Activated CD4-positive, alpha-beta T cell treated with anti-CD3 and anti-CD28 coated beads, Interleukin-2, amount 10 ng/mL, durations not matched to agents 24 days and 14 days (primary cell): ENCODE data around the gene MEPCE. TPM values are rescaled to one million over a fixed set of nuclear protein-coding genes. Genes with fewer than 3 reads are reported as not detected.

Source experiments
- DNase-seq: peaks from one replicate; pipeline ENCODE4 v3.0.0; 2022
- H3K27ac Mint-ChIP-seq: one replicate; pipeline ENCODE4 v1.8.0; 2022; ENCODE audit warnings: mild to moderate bottlenecking, mixed read lengths
- H3K27me3 Mint-ChIP-seq: one replicate; pipeline ENCODE4 v1.8.0; 2022; ENCODE audit warnings: mixed read lengths
- H3K36me3 Mint-ChIP-seq: one replicate; pipeline ENCODE4 v1.8.0; 2022; ENCODE audit warnings: low read depth, mild to moderate bottlenecking, mixed read lengths
- H3K4me1 Mint-ChIP-seq: one replicate; pipeline ENCODE4 v1.8.0; 2021; ENCODE audit warnings: mixed read lengths
- H3K4me3 Mint-ChIP-seq: one replicate; pipeline ENCODE4 v1.8.0; 2022; ENCODE audit warnings: mild to moderate bottlenecking, moderate library complexity, mixed read lengths
- H3K9me3 Mint-ChIP-seq: one replicate; pipeline ENCODE4 v1.8.0; 2021; ENCODE audit warnings: mixed read lengths
- intact Hi-C: fragments of 100-400 bp; cut with micrococcal nuclease; formaldehyde crosslinking; loops from one replicate; pipeline ENCODE4 v1.15.1; 2023
- total RNA-seq: library from RNA; stranded (reverse); gene quantifications from 2 replicates; pipeline ENCODE4 v1.2.3, GENCODE V29; 2022

Gene MEPCE
- total RNA-seq, 1 donor from 2014 or later, result 55.8 TPM

DNA sequence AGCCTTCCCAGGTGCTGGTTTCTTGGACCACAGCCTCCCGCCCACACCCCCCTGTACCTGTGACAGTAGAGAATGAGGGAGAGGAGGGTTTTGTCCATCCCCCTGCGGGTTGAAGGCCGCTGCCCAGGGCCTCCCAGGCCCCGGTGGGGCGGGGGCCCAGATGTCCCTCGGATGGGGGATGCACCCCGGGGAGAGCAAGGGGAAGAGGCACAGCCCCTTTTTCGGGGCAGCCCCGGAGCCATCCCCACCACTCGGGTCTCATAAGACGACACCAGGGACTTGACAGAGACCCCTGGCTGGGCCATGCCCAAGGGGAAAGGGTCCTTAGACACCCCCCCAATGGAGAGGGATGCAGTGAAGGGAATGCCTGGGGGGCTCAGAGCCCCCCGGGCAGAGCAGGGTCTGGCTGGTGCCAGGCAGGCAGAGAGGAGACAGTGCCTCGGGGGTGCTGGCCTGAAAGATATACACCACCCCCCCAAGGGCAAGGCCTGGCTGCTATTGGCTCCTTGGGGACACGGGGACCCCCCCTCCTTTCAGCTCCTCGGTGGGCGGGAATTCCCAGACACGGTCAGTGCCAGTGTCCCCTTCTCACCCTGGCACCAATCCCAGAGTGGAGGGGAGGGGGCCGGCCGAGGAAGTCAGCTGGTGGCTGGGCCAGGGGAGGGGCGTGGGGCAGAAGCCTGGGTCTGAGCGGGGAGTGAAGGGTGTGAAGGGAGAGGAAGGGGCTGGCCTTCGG is 38.2 kb downstream of the MEPCE start:
- peaks cover 11% of the 10 kb centered on the region for H3K4me1 Mint-ChIP-seq
- H3K9me3 Mint-ChIP-seq, result no peaks in the 10 kb centered on the region
- no peak overlapping the region for H3K27ac Mint-ChIP-seq
- DNase-seq, result no peak
- H3K36me3 Mint-ChIP-seq, result peaks cover 43% of the 10 kb centered on the region
- intact Hi-C loops, result no loop called here
- no peaks in the 10 kb centered on the region for H3K27me3 Mint-ChIP-seq
- no peak overlapping the region for H3K4me3 Mint-ChIP-seq

DNA sequence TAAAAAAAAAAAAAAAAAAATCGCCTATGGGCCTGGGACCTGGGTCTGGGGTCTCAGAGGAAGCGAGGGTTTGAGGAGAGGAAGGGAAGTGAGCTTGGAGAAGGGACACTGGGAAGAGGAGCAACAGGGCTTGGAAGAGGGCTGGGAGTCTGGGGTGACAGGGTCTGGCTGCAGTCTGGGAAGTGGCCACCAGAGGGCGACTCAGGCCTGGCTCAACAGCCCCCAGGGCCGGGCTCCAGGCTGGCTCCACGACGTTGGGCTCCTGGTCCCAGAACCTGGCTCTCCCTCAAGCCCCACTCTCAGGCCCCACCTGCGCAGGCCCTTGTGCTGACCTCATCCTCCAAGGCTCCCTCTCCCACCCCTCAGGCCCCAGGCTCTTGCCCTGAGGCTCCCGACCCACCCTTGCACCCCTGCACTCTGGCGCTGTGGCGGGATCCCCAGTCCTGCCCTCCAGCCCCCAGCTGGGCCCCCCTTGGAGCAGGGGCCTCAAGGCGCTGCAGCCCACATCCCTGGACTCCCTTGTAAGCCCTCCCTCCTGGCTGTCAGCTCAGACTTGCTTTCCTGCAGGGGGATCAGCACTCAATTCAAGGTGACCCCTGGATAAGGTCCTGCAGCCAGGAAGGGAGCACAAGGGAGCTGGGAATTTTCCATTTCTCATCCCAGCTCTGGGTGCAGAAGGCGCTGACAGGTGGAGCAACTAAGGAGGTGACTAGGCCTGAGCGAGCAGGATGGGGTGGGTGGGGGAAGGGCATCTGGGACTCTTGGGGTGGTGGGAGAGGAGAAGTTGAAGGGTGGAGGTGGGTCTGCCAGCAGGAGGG is 39.8 kb downstream of the MEPCE start:
- no peak overlapping the region for H3K27ac Mint-ChIP-seq

GRCh38 chr7:100471021-100471420 is 41.4 kb downstream of the MEPCE start:
- Mint-ChIP-seq H3K4me3 (no peak overlapping the region), H3K36me3 (peaks cover 54% of the 10 kb centered on the region), H3K27me3 (no peaks in the 10 kb centered on the region), H3K4me1 (peaks cover 33% of the 10 kb centered on the region), H3K27ac (peak overlapping the region; percentile 40), H3K9me3 (no peaks in the 10 kb centered on the region)
- DNase-seq, result no peak
- intact Hi-C loops, result no loop called here

More for the DNA sequence above, 39.8 kb downstream of the MEPCE start:
- intact Hi-C loops, result loop anchor here (1.0 kb wide), 2 partner anchors 14 to 90 kb away; partner anchors contain the start of gene NYAP1
- Mint-ChIP-seq H3K4me3 (no peak overlapping the region), H3K27me3 (no peaks in the 10 kb centered on the region), H3K36me3 (peaks cover 47% of the 10 kb centered on the region), H3K4me1 (peaks cover 25% of the 10 kb centered on the region), H3K9me3 (no peaks in the 10 kb centered on the region)
- DNase-seq, result peak; percentile 94

GRCh38 chr7:100472121-100472851 is 42.7 kb downstream of the MEPCE start:
- Mint-ChIP-seq H3K27ac (no peak overlapping the region), H3K4me1 (peaks cover 42% of the 10 kb centered on the region)

GRCh38 chr7:100472854-100473499 is 43.3 kb downstream of the MEPCE start:
- intact Hi-C loops, result no loop called here
- no peaks in the 10 kb centered on the region for H3K27me3 Mint-ChIP-seq
- H3K9me3 Mint-ChIP-seq, result no peaks in the 10 kb centered on the region
- peaks cover 42% of the 10 kb centered on the region for H3K4me1 Mint-ChIP-seq
- H3K27ac Mint-ChIP-seq, result no peak overlapping the region
- DNase-seq, result no peak
- H3K4me3 Mint-ChIP-seq, result no peak overlapping the region
- peaks cover 57% of the 10 kb centered on the region for H3K36me3 Mint-ChIP-seq

More at GRCh38 chr7:100472121-100472851, 42.7 kb downstream of the MEPCE start:
- H3K9me3 Mint-ChIP-seq, result no peaks in the 10 kb centered on the region
- H3K36me3 Mint-ChIP-seq, result peaks cover 58% of the 10 kb centered on the region
- no peaks in the 10 kb centered on the region for H3K27me3 Mint-ChIP-seq
- no peak for DNase-seq
- intact Hi-C loops, result no loop called here
- no peak overlapping the region for H3K4me3 Mint-ChIP-seq

DNA sequence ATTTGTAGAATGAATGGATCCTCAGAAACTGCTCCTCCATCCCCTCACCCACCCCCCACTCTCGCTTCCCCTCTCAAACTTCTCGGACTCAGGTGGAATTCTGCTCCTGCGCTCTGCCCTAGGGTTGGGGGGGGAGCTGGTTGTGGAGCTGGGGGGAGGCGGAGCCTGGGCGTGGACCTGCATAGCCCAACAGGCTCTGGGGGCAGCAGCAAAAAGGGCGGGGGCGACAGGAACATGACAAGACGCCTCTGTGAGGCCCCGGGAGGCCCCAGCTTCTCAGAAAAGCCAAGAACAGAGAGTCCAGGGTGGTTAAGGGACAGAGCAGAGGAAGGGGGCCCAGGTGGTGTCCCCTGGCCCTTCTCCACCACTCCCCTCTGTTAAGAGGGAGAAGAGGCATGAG is 45.9 kb downstream of the MEPCE start:
- Mint-ChIP-seq H3K4me3 (peak overlapping the region; percentile 92), H3K36me3 (peaks cover 52% of the 10 kb centered on the region), H3K27me3 (no peaks in the 10 kb centered on the region), H3K4me1 (peaks cover 41% of the 10 kb centered on the region), H3K9me3 (no peaks in the 10 kb centered on the region), H3K27ac (peak overlapping the region; percentile 90)
- DNase-seq, result no peak
- intact Hi-C loops, result loop anchor here (5.0 kb wide), 1 partner anchor 217 kb away; the partner anchor contains the start of gene GIGYF1

DNA sequence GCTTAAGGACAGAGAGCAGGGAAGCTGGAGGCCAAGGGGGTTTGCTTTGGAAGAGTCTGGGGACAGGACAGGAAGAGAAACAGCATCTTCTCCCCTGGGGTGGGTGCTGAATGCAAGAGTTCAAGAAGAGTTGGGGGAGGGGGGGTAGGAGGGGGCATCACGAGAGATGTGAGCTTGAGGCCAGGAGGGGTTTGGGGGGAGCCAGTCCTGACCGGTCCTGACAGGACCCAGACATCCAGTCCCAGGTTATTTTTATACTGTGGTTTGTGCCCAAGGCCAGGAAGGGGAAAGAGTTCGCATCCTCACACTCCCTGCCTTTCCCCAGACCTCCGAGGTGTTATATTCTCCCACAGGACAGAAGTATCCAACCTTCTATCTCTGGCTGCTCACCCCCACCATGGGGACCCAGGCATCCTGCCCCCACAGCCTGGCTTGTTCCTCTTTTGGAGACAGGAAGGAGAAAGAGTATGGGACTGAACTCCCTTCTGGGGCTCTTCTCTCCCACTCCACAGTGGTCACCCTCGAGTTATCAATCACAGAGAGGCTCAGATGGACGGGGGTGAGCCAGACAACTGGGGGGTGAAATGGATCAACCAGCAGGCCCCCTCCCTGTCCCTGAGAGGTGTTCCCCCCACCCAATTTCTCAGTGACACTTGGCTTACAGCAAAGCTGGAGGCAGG is 46.6 kb downstream of the MEPCE start:
- no peaks in the 10 kb centered on the region for H3K27me3 Mint-ChIP-seq
- peaks cover 41% of the 10 kb centered on the region for H3K4me1 Mint-ChIP-seq
- peak overlapping the region; percentile 92 for H3K4me3 Mint-ChIP-seq
- H3K9me3 Mint-ChIP-seq, result no peaks in the 10 kb centered on the region
- peaks cover 49% of the 10 kb centered on the region for H3K36me3 Mint-ChIP-seq
- peak overlapping the region; percentile 90 for H3K27ac Mint-ChIP-seq
- no peak for DNase-seq
- intact Hi-C loops, result loop anchor here (5.0 kb wide), 1 partner anchor 216 kb away; the partner anchor contains the start of gene GIGYF1

DNA sequence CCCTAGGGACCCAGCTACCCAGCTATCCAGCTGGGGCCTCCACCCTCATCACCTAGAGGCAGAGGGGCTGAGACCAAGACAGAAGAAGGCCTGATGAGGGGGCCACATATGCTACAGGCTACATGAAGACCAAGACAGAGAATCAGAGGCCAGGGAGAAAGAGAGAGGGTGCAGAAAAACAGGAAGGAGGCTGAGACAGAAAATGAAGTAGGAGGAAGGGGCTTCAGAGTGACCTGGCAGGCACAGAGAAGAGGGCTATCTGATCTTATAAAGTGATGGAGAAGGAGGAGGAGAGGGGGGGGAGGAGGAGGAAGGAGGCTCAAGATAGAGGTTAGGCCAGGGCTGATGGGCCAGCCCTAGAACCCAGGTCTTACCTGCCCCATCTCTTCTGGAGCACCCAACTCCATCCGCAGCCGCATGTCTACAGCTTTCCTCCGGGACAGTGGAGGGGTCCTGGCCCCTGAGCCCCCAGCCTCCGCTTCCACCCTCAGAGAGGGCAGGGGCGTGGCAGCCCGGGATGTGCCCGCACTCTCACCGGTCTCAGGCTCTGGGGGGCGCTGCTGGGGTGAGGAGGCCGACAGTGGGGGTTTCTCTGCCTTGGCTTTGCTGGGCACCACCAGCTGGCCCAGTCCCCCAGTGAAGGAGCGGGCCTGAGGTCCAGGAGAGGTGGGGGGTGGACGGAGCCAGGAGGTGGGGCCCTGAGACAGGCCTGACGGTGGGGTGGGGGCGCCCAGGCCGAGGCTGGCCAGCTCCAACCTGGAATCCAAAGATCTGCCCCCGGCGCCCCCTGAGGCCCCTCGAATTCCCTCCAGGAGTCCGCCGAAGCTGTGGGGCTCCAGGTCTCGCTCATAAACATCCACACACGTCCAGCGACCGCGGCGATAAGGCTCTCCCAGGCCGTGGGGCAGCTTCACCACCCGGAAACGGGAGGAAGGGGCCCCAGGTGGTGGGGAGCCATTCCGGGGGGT is 47.6 kb downstream of the MEPCE start:
- Mint-ChIP-seq H3K9me3 (no peaks in the 10 kb centered on the region), H3K36me3 (peaks cover 46% of the 10 kb centered on the region), H3K4me1 (peaks cover 41% of the 10 kb centered on the region), H3K4me3 (peak overlapping the region; percentile 92), H3K27me3 (no peaks in the 10 kb centered on the region), H3K27ac (peak overlapping the region; percentile 82)
- peak; percentile 83 for DNase-seq
- intact Hi-C loops, result loop anchor here (5.0 kb wide), 1 partner anchor 215 kb away; the partner anchor contains the start of gene GIGYF1

DNA sequence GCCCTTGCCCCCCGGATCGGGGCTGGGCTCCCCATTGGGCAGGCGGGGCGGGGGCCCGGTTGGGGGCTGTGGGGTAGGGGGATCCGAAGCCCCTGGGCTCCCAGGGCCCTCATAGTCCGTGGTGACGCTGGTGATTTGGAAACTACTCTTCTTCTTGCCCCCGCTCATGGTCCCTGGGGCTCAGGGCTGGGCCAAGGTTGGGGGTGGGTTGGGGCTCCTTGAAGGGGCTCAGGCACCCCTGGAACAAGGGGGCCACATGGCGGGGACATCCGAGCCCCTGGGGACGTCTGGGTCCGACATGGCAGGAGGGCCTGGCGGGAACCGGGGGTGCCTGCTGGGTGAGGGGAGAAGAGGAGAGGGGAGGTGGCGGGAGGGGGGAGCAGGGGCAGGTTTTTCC is 48.2 kb downstream of the MEPCE start:
- no peaks in the 10 kb centered on the region for H3K27me3 Mint-ChIP-seq
- DNase-seq, result no peak

DNA sequence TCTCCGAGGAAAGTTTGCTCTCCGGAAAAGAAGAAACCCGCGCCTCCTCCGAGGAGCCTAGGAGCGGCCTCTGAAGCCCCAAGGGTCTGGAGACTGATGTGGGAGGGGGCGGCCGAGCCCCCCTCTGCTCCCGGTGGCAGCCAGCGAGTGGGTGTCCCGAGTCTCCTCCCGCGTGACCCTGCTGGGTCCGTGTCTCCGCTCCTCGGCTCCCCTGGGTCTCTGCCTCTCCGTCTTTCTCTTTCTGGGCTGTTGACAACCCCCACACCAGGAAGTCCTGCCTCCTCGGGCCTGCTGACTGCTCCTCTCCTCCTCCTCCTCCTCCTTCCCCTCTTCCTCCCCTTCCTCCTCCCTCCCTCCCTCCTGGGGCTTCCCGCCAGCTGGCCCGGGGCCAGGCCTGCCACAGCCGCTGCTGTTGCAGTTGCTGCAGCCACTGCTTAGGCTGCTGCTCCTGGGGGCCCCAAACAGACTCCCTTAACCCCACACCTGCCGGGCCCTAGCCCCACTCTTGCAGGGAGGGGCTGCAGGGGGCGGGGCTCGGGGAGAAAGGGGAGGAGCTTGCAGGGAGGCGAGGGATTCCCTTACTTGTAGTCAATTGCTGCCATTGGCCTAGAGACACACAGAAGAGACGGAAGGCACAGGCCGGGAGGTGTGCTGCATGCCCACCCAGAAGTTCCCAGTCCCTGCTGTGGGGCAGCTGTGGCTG is 49.5 kb downstream of the MEPCE start, which contains the start of gene TSC22D4:
Gene TSC22D4, minus strand, starts transcription at position 257 of the 703 bp plus-strand sequence. CDS start 1,176 bp downstream, outside the sequence.
- Mint-ChIP-seq H3K9me3 (no peaks in the 10 kb centered on the region), H3K4me1 (peaks cover 35% of the 10 kb centered on the region), H3K4me3 (peak within 1 kb of the TSS; percentile 92), H3K27ac (peak within 1 kb of the TSS; percentile 88), H3K36me3 (peaks cover 35% of the 10 kb centered on the region), H3K27me3 (no peaks in the 10 kb centered on the region)
- DNase-seq, result peak; percentile 96
- intact Hi-C loops, result loop anchor here (1.0 to 5.0 kb wide), 6 partner anchors 50 to 213 kb away; partner anchors contain the start of genes AGFG2, GIGYF1 and MEPCE

More for the DNA sequence above, 48.2 kb downstream of the MEPCE start:
- intact Hi-C loops, result loop anchor here (2.0 to 5.0 kb wide), 2 partner anchors 199 to 214 kb away; partner anchors contain the start of gene GIGYF1
- H3K4me1 Mint-ChIP-seq, result peaks cover 43% of the 10 kb centered on the region
- H3K4me3 Mint-ChIP-seq, result peak overlapping the region; percentile 92
- no peaks in the 10 kb centered on the region for H3K9me3 Mint-ChIP-seq
- peaks cover 42% of the 10 kb centered on the region for H3K36me3 Mint-ChIP-seq
- peak overlapping the region; percentile 88 for H3K27ac Mint-ChIP-seq

GRCh38 chr7:100481466-100481865 is 51.8 kb downstream of the MEPCE start:
- Mint-ChIP-seq H3K4me3 (no peak overlapping the region), H3K9me3 (no peaks in the 10 kb centered on the region), H3K27ac (no peak overlapping the region), H3K36me3 (peaks cover 16% of the 10 kb centered on the region), H3K4me1 (peaks cover 22% of the 10 kb centered on the region), H3K27me3 (peaks cover 2% of the 10 kb centered on the region)
- no peak for DNase-seq
- intact Hi-C loops, result no loop called here
